ENCODE measurements around the gene NKAPL.

DNA sequence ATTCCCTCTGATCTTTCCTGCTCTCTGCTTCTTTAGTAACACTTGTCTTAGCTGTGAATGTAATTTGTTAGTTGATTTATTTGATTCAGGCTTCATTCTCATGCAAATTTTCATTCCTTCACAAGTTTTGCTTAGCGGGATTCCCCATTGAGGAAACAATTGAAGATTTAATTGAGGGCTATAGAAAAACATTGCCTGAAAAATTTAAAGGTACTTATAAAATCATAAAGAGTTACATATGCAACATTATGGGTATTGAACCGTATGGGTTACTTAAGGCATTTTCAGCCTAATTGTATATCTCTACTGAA lies 45.9 kb upstream of the NKAPL start:
- TF ChIP-seq, protein P1, sequence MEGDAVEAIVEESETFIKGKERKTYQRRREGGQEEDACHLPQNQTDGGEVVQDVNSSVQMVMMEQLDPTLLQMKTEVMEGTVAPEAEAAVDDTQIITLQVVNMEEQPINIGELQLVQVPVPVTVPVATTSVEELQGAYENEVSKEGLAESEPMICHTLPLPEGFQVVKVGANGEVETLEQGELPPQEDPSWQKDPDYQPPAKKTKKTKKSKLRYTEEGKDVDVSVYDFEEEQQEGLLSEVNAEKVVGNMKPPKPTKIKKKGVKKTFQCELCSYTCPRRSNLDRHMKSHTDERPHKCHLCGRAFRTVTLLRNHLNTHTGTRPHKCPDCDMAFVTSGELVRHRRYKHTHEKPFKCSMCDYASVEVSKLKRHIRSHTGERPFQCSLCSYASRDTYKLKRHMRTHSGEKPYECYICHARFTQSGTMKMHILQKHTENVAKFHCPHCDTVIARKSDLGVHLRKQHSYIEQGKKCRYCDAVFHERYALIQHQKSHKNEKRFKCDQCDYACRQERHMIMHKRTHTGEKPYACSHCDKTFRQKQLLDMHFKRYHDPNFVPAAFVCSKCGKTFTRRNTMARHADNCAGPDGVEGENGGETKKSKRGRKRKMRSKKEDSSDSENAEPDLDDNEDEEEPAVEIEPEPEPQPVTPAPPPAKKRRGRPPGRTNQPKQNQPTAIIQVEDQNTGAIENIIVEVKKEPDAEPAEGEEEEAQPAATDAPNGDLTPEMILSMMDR (IDR thresholded peaks at IDR 0.05) = no peak
- TF ChIP-seq POLR2A (IDR thresholded peaks at IDR 0.05) = no peak

All from vagina (tissue), 2 donors.